Endothelial cell (in vitro differentiated cells): ENCODE results near the gene WIZ. TPM values are rescaled to one million over a fixed set of nuclear protein-coding genes. Genes with fewer than 3 reads are reported as not detected.

ENCODE experiments used
- DNase-seq: peaks from one replicate; pipeline ENCODE4 v3.0.0; 2021; ENCODE audit warnings: low spot score
- H3K27ac Mint-ChIP-seq: one replicate; pipeline ENCODE4 v1.8.0; 2021; ENCODE audit warnings: mixed read lengths, inconsistent platforms; ENCODE audit not compliant: unreplicated experiment
- H3K27me3 Mint-ChIP-seq: one replicate; pipeline ENCODE4 v1.8.0; 2021; ENCODE audit warnings: mild to moderate bottlenecking, moderate library complexity, mixed read lengths, inconsistent platforms; ENCODE audit not compliant: unreplicated experiment
- H3K36me3 Mint-ChIP-seq: one replicate; pipeline ENCODE4 v1.8.0; 2021; ENCODE audit warnings: mild to moderate bottlenecking, low read depth, mixed read lengths, inconsistent platforms; ENCODE audit not compliant: unreplicated experiment
- H3K4me1 Mint-ChIP-seq: one replicate; pipeline ENCODE4 v1.8.0; 2021; ENCODE audit warnings: mild to moderate bottlenecking, mixed read lengths, inconsistent platforms; ENCODE audit not compliant: unreplicated experiment
- H3K4me3 Mint-ChIP-seq: one replicate; pipeline ENCODE4 v1.8.0; 2021; ENCODE audit warnings: mild to moderate bottlenecking, mixed read lengths, inconsistent platforms; ENCODE audit not compliant: unreplicated experiment
- H3K9me3 Mint-ChIP-seq: one replicate; pipeline ENCODE4 v1.8.0; 2021; ENCODE audit warnings: mixed read lengths, inconsistent platforms; ENCODE audit not compliant: unreplicated experiment
- total RNA-seq: library from RNA; stranded (reverse); fragmentation: NEBNext Ultra II Directional; extraction: Animal tissue kit (Norgen Biotek cat#: 25700); gene quantifications from one replicate; pipeline ENCODE4 v1.2.1, GENCODE V29; 2021; ENCODE audit not compliant: unreplicated experiment
- TF ChIP-seq, protein P1 (sequence below): fragments of 200-600 bp; sonication (generic); IDR thresholded peaks from one replicate; pipeline ENCODE4 v1.5.0; 2021; ENCODE audit warnings: antibody characterized with exemption; ENCODE audit not compliant: unreplicated experiment

WIZ gene
- total RNA-seq, 1 donor from 2014 or later, result 79.0 TPM

DNA sequence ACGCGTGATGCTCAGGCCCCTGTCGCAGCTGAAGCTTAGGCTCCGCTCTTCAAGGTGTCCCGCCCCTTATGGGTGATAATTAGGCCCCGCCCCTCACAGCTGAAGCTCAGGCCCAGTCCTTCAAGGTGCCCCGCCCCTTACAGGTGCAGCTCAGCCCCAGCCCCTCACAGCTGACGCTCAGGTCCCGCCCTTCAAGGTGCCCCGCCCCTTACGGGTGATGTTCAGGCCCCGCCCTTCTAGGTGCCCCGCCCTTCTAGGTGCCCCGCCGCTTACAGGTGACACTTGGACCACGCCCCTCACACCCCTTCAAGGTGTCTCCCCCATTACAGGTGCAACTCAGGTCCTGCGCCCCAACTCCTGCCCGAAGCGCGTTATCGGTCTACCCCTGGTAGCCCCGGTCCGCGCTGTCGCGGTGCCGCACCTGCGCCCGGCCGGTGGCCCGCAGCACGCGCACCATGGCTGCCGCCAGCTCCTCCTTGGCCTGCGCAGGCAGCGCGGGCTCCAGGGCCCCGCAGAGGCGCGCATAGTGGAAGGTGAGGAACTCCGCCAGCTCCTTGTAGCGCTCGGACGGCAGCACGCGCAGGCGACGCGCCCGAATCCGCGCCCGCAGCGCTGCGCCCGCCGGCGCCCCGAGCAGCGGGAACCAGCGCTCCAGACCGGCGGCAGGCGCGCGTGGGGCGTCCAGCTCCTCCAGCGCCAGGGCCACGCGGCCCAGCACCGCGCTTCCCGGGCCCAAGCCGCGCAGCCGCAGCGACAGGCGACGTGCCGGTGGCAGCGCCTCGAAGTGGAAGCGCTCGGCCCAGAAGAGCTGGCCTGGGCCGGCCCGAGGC, 7.3 kb upstream of the WIZ start:
- TF ChIP-seq, protein P1, sequence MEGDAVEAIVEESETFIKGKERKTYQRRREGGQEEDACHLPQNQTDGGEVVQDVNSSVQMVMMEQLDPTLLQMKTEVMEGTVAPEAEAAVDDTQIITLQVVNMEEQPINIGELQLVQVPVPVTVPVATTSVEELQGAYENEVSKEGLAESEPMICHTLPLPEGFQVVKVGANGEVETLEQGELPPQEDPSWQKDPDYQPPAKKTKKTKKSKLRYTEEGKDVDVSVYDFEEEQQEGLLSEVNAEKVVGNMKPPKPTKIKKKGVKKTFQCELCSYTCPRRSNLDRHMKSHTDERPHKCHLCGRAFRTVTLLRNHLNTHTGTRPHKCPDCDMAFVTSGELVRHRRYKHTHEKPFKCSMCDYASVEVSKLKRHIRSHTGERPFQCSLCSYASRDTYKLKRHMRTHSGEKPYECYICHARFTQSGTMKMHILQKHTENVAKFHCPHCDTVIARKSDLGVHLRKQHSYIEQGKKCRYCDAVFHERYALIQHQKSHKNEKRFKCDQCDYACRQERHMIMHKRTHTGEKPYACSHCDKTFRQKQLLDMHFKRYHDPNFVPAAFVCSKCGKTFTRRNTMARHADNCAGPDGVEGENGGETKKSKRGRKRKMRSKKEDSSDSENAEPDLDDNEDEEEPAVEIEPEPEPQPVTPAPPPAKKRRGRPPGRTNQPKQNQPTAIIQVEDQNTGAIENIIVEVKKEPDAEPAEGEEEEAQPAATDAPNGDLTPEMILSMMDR, result no peak
- DNase-seq, result no peak
- Mint-ChIP-seq H3K4me3 (no peak overlapping the region), H3K27me3 (peaks cover 41% of the 10 kb centered on the region), H3K9me3 (no peaks in the 10 kb centered on the region), H3K27ac (no peak overlapping the region), H3K36me3 (peaks cover 9% of the 10 kb centered on the region), H3K4me1 (peaks cover 2% of the 10 kb centered on the region)

GRCh38 chr19:15456441-15456840, 6.7 kb upstream of the WIZ start:
- peaks cover 2% of the 10 kb centered on the region for H3K4me1 Mint-ChIP-seq
- DNase-seq, result no peak
- H3K9me3 Mint-ChIP-seq, result no peaks in the 10 kb centered on the region
- TF ChIP-seq, protein P1, result no peak
- peaks cover 9% of the 10 kb centered on the region for H3K36me3 Mint-ChIP-seq
- no peak overlapping the region for H3K4me3 Mint-ChIP-seq
- no peak overlapping the region for H3K27ac Mint-ChIP-seq
- peaks cover 38% of the 10 kb centered on the region for H3K27me3 Mint-ChIP-seq

DNA sequence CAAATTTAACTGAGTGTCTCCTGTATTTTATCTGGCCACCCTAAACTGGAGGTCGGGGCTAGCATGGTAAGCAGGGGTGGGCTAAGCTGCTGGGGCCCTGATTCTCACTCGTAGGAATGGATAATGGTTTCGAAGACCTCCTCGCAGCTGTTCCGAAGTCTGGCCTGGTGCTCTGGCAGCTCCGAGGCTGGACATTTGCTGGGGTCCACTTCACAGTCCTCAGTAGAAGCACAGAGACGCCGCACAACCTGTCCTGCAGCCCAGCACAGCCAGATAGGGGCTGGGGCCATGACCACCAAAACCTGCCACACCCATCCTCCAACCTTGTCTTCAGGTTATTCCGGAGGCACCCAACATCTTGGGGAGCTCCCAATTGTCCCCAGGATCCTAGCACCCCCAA, 6.2 kb upstream of the WIZ start:
- TF ChIP-seq, protein P1, result no peak
- peaks cover 38% of the 10 kb centered on the region for H3K27me3 Mint-ChIP-seq
- peaks cover 2% of the 10 kb centered on the region for H3K4me1 Mint-ChIP-seq
- no peak overlapping the region for H3K4me3 Mint-ChIP-seq
- peaks cover 9% of the 10 kb centered on the region for H3K36me3 Mint-ChIP-seq
- DNase-seq, result no peak
- H3K9me3 Mint-ChIP-seq, result no peaks in the 10 kb centered on the region
- no peak overlapping the region for H3K27ac Mint-ChIP-seq

DNA sequence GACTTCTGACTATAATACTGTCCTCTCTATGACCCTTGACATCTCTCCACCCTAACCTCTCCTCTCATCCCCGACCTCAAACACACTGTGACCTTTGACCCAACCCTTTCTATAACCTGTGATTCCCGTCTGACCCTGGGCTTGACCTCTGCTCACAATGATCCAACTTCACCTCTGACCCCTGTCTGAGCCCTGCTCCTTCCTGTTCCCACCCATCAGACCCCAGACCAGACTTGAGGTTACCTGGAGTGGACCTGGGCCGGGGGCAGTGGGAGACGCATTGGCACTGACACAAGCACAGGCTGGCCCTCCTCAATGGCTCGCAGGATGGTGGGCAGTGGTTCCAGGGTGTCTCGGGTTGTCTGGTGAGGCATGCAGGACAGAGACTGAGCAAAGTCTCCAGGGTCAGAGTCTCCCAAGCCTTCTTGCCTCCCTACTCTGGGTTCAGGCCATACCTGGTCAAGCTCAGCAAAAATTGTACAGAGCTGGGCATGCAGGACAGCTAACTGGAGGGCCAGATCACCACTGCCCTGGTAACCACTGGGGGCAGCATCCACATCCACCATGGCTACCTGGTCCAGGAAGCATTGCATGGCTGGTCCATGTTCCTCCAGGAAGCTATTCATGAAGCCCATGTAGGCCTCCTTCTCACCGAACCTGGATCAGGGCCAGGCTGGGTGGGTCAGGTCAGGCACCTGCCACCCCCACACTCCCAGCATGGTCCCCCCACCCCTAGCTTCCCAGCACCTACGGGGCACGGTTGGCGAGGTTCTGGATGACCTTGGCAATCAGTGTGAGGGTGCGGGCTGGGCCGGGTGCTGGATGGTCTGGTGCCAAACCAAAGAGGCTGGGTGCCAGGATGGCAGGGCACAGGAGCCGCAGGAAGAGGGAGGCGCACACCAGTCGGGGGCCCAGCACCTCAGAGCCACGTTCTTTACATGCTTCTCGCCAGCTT, 4.4 kb upstream of the WIZ start:
- H3K4me1 Mint-ChIP-seq, result peaks cover 7% of the 10 kb centered on the region
- H3K27me3 Mint-ChIP-seq, result peaks cover 36% of the 10 kb centered on the region
- H3K4me3 Mint-ChIP-seq, result no peak overlapping the region
- TF ChIP-seq, protein P1, result no peak
- no peaks in the 10 kb centered on the region for H3K9me3 Mint-ChIP-seq
- H3K27ac Mint-ChIP-seq, result no peak overlapping the region
- H3K36me3 Mint-ChIP-seq, result peaks cover 17% of the 10 kb centered on the region
- DNase-seq, result no peak
